ENCODE measurements around the gene SSBP2.

DNA sequence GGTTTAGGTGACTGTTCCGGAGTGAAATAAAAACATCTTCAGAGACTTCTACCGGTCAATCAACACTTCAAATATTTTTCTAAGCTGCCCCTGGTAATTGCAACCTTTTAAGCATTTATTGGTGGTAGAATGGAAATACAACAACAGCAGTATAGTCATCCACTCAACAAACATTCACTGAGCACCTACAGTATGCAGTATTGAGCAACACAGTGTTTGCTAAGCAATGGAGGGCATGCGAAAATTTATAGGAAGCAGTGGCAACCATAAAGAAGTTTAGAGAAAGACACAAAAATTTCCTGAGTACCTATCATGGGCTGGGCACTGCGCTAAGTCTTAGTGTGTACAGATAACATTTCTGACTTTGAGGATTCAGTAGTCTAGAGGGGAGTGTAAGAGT lies 12.0 kb upstream of the SSBP2 start:
- TF ChIP-seq POLR2AphosphoS5 (IDR thresholded peaks at IDR 0.05) (no peak), CTCF (IDR thresholded peaks at IDR 0.05) (no peak)

All from prostate gland (tissue), 2 donors.